Liver (tissue), 9 donors: ENCODE results near the gene HPGD. TPM values are rescaled to one million over a fixed set of nuclear protein-coding genes. Genes with fewer than 3 reads are reported as not detected.

Experiments used
- DNase-seq: peaks from one replicate; pipeline ENCODE4 v3.0.0-alpha.2; 2017; ENCODE audit warnings: low spot score
- H3K27ac ChIP-seq, 2 donors: one replicate each; pipeline ENCODE4 v1.7.0; 2013; ENCODE audit warnings: inconsistent platforms in 2 of 2, low read length in 2 of 2, control low read depth in 1 of 2, low read depth in 1 of 2, mild to moderate bottlenecking in 1 of 2
- H3K27me3 ChIP-seq, 4 donors: one replicate each; pipeline versions ENCODE4 v1.6.1 to v1.7.0; 2013; ENCODE audit warnings: low read length in 3 of 4, inconsistent platforms in 1 of 4, mild to moderate bottlenecking in 1 of 4, moderate library complexity in 1 of 4; ENCODE audit not compliant: control insufficient read depth in 4 of 4, insufficient read depth in 4 of 4
- H3K36me3 ChIP-seq, 4 donors: one replicate each; pipeline versions ENCODE4 v1.6.1 to v1.7.0; 2013; ENCODE audit warnings: low read length in 3 of 4, mild to moderate bottlenecking in 3 of 4, low read depth in 1 of 4, moderate library complexity in 1 of 4; ENCODE audit not compliant: control insufficient read depth in 4 of 4, insufficient read depth in 3 of 4
- H3K4me1 ChIP-seq, 4 donors: one replicate each; pipeline versions ENCODE4 v1.6.1 to v1.7.0; 2013; ENCODE audit warnings: low read length in 3 of 4, mild to moderate bottlenecking in 3 of 4, moderate library complexity in 1 of 4; ENCODE audit not compliant: control insufficient read depth in 4 of 4, insufficient read depth in 4 of 4
- H3K4me3 ChIP-seq, 3 donors: one replicate each; pipeline versions ENCODE4 v1.6.1 to v1.7.0; 2013; ENCODE audit warnings: low read length in 3 of 3, control low read depth in 1 of 3, low read depth in 1 of 3, mild to moderate bottlenecking in 1 of 3
- H3K9ac ChIP-seq, 2 donors: one replicate each; pipeline ENCODE4 v1.7.0; 2013; ENCODE audit warnings: low read length in 2 of 2, mild to moderate bottlenecking in 2 of 2, moderate library complexity in 2 of 2, control low read depth in 1 of 2, low read depth in 1 of 2
- H3K9me3 ChIP-seq, 4 donors: one replicate each; pipeline versions ENCODE4 v1.6.1 to v1.7.0; 2013; ENCODE audit warnings: low read length in 3 of 4; ENCODE audit not compliant: control insufficient read depth in 4 of 4
- EGR1 ChIP-seq, 2 donors: IDR thresholded peaks; 2 replicates each; pipeline ENCODE4 v1.6.1; 2016 to 2018; ENCODE audit warnings: antibody characterized with exemption in 2 of 2, low read depth in 2 of 2
- FOXA2 ChIP-seq: IDR thresholded peaks from 2 replicates; pipeline ENCODE4 v1.6.1; 2016; ENCODE audit warnings: antibody characterized with exemption
- GABPA ChIP-seq, 2 donors: IDR thresholded peaks in 1 of 2; conservative IDR thresholded peaks in 1 of 2; 2 replicates each; pipeline ENCODE4 v1.6.1; 2016; ENCODE audit warnings: antibody characterized with exemption in 2 of 2, mild to moderate bottlenecking in 1 of 2, moderate library complexity in 1 of 2
- HNF4A ChIP-seq, 2 donors: conservative IDR thresholded peaks; 2 replicates each; pipeline ENCODE4 v1.6.1; 2016; ENCODE audit warnings: antibody characterized with exemption in 2 of 2, mild to moderate bottlenecking in 2 of 2
- JUND ChIP-seq, 2 donors: IDR thresholded peaks; 2 replicates each; pipeline ENCODE4 v1.6.1; 2016; ENCODE audit warnings: antibody characterized with exemption in 2 of 2
- MAX ChIP-seq: IDR thresholded peaks from 2 replicates; pipeline ENCODE4 v1.6.1; 2016; ENCODE audit warnings: antibody characterized with exemption
- NR2F2 ChIP-seq: IDR thresholded peaks from 2 replicates; pipeline ENCODE4 v1.6.1; 2016; ENCODE audit warnings: antibody characterized with exemption
- RXRA ChIP-seq, 2 donors: IDR thresholded peaks; 2 replicates each; pipeline ENCODE4 v1.6.1; 2017 to 2018; ENCODE audit warnings: antibody characterized with exemption in 2 of 2, mild to moderate bottlenecking in 1 of 2
- TAF1 ChIP-seq: conservative IDR thresholded peaks from 2 replicates; pipeline ENCODE4 v1.6.1; 2016; ENCODE audit warnings: antibody characterized with exemption, mild to moderate bottlenecking
- ZBTB33 ChIP-seq: IDR thresholded peaks from 2 replicates; pipeline ENCODE4 v1.6.1; 2016; ENCODE audit warnings: antibody characterized with exemption
- WGBS: extraction: QIAGEN DNeasy Blood & Tissue Kit; methylation state at CpG from one replicate; pipeline ENCODE4 v1.1.7; 2013; 5-methylcytosine and 5-hydroxymethylcytosine counted together
- polyA plus RNA-seq, 2 donors: library from polyadenylated mRNA; stranded (reverse) in 1 of 2; unstranded in 1 of 2; fragments of 200-250 nt in 1 of 2; fragments of >200 nt in 1 of 2; fragmentation: Nextera tagmentation in 1 of 2; extraction: Ambion mirVana in 1 of 2; gene quantifications; one replicate each; pipeline versions ENCODE4 v1.2.1 to v1.2.3, GENCODE V29; 2013 to 2015
- total RNA-seq, 2 donors: library from RNA; depleted of rRNA; stranded (reverse); fragments of >200 nt; gene quantifications; one replicate each; pipeline ENCODE4 v1.2.3, GENCODE V29; 2014
- donor health status: healthy.
- donor health status: healthy.
- donor health status: healthy.
- donor health status: healthy.
- donor health status: healthy.

The HPGD gene
- total and polyA plus RNA-seq, 4 donors, result 7.9 to 113 (median 57.1) TPM

GRCh38 chr4:174550541-174550940 is 28.3 kb upstream of the HPGD start (continued):
- TF ChIP-seq GABPA (IDR thresholded peaks at IDR 0.05 in 1 of 2, conservative IDR thresholded peaks at IDR 0.05 in 1 of 2), result no peak

DNA sequence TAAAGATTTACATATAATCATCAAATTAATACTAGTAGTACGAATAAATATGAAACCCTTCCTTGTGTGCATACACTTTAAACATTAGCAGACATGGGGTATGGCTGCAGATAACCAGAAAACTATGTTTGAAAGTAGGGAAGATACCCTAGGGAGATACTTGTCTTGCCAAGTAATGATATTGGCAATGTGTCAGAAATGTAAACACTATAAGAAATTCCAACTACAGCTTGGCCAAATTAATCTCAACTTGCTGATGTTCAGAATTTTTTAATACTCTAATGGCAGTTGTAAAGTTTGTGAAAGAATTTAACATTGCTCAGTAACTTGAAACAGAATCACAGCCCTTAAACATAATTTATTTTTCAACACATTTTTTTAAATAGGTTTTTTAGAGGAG is 27.4 kb upstream of the HPGD start:
- H3K9me3 ChIP-seq, result no peaks in the 10 kb centered on the region
- no peak overlapping the region for H3K9ac ChIP-seq
- no peak for TF ChIP-seq MAX
- no peak for TF ChIP-seq NR2F2
- no peak for TF ChIP-seq TAF1
- TF ChIP-seq ZBTB33, result no peak
- DNase-seq, result no peak
- H3K36me3 ChIP-seq, result no peaks in the 10 kb centered on the region
- no peak overlapping the region for H3K4me3 ChIP-seq
- H3K4me1 ChIP-seq, result peaks cover 2 to 8% (median 7%) of the 10 kb centered on the region in 4 donors
- WGBS, result 99% methylated on average over 1 of the region's 1 CpG
- H3K27ac ChIP-seq, result no peak overlapping the region
- no peaks in the 10 kb centered on the region for H3K27me3 ChIP-seq

GRCh38 chr4:174545268-174545667 is 23.0 kb upstream of the HPGD start:
- Histone ChIP-seq H3K36me3 (no peaks in the 10 kb centered on the region), H3K9ac (no peak overlapping the region), H3K4me1 (peaks cover 2 to 8% (median 7%) of the 10 kb centered on the region in 4 donors), H3K27ac (no peak overlapping the region), H3K27me3 (no peaks in the 10 kb centered on the region), H3K4me3 (no peak overlapping the region), H3K9me3 (no peaks in the 10 kb centered on the region)
- DNase-seq, result no peak
- TF ChIP-seq JUND (IDR thresholded peaks at IDR 0.05) (peak in 1 of 2 donors; percentile 13), FOXA2 (peak; percentile 80), RXRA (IDR thresholded peaks at IDR 0.05) (peak in 1 of 2 donors; percentile 9), NR2F2 (no peak), EGR1 (IDR thresholded peaks at IDR 0.05; ENCODE audit: low read depth in 2 of 2) (no peak), MAX (no peak), HNF4A (conservative IDR thresholded peaks at IDR 0.05) (peak in 1 of 2 donors; percentile 9)

DNA sequence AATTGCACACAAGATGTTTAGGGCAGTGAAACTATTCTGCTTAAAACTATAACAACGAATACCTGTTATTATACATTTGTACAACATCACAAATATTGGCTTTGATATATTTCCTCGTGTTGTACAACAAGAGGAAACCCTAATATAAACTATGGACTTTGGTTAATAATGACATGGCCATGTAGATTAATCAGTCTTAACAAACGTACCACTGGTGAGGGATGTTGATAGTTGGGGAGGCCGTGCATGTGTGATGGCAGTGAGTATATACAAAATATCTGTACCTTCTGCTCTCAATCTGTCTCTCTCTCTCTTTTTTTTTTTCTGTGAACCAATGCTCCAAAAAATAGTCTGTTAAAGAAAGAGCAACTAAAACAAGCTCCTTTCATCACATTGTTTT is 22.2 kb upstream of the HPGD start:
- no peak overlapping the region for H3K9ac ChIP-seq
- H3K27ac ChIP-seq, result no peak overlapping the region
- DNase-seq, result no peak
- no peak overlapping the region for H3K4me3 ChIP-seq
- no peaks in the 10 kb centered on the region for H3K27me3 ChIP-seq
- H3K4me1 ChIP-seq, result peaks cover 2 to 8% (median 7%) of the 10 kb centered on the region in 4 donors
- WGBS, result 58% methylated on average over 4 of the region's 4 CpGs
- no peaks in the 10 kb centered on the region for H3K36me3 ChIP-seq
- TF ChIP-seq HNF4A (conservative IDR thresholded peaks at IDR 0.05), result peak in 1 of 2 donors; percentile 9
- TF ChIP-seq JUND (IDR thresholded peaks at IDR 0.05), result no peak
- H3K9me3 ChIP-seq, result no peaks in the 10 kb centered on the region
